ENCODE data around the gene NVL. TPM values are rescaled to one million over a fixed set of nuclear protein-coding genes. Genes with fewer than 3 reads are reported as not detected.
"Not testable (repeated sequence)": the region's sequence is repeated elsewhere in the genome, so short reads cannot be mapped to it uniquely, and the experiment has no call there.

Gene NVL
- total RNA-seq, 1 donor from 2014 or later, result 39.4 TPM

DNA sequence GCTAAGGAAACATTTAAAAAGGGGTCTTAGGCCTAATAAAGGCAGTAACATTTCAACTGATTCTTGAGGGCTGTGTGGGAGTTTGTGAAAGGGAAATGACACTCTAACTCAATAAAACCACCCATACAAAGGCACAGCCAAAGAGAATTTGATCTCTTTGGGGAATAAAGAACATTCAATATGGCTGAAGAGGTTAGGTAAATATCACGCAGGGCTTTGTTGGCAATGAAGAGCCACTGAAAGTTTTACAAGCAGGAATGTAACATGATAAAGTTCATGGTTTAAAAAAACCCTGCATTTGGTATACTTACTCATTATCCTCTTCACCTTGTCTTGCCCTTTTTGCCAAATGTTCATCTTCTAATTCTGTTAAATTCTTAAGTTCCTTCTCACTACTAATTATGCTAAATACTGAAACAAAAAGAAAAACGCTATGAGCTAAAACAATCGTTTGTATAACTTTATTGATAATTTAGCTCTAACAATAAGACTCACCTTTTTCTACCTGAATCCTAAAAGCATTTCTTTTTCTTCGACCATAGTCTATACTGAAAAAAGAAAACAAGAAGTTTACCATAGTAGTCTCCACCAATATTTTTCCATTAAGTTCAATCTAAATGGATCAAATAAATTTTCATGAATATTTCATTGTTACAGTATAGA is 12.5 kb downstream of the NVL start:
- DNase-seq (ENCODE audit: low spot score in 2 of 2, unreplicated experiment in 2 of 2), result no peak
- TF ChIP-seq, protein P1, sequence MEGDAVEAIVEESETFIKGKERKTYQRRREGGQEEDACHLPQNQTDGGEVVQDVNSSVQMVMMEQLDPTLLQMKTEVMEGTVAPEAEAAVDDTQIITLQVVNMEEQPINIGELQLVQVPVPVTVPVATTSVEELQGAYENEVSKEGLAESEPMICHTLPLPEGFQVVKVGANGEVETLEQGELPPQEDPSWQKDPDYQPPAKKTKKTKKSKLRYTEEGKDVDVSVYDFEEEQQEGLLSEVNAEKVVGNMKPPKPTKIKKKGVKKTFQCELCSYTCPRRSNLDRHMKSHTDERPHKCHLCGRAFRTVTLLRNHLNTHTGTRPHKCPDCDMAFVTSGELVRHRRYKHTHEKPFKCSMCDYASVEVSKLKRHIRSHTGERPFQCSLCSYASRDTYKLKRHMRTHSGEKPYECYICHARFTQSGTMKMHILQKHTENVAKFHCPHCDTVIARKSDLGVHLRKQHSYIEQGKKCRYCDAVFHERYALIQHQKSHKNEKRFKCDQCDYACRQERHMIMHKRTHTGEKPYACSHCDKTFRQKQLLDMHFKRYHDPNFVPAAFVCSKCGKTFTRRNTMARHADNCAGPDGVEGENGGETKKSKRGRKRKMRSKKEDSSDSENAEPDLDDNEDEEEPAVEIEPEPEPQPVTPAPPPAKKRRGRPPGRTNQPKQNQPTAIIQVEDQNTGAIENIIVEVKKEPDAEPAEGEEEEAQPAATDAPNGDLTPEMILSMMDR (IDR thresholded peaks at IDR 0.05; ENCODE audit: unreplicated experiment), result no peak
- Mint-ChIP-seq H3K27me3 (ENCODE audit: low read depth) (no peaks in the 10 kb centered on the region), H3K36me3 (peaks cover 10% of the 10 kb centered on the region), H3K27ac (no peak overlapping the region), H3K9me3 (no peaks in the 10 kb centered on the region), H3K4me1 (no peaks in the 10 kb centered on the region), H3K4me3 (no peak overlapping the region)

DNA sequence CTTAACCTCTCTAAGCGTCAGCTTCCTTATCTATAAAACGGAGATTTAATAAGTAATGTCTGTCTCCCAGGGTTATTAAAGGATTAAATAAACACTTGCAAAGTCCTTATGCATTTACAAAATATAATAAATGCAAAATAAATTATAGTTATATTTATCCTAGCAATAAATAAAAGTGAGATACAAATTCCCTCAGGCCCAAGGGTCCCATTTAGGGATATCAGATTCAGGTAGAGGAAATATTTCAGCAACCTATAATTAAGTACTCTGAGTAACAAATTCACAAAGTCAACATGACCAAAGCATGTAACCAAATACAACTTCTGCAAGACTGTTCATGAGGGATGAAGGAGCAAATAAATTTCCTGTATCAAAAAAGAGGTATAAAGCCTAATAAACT is 17.9 kb downstream of the NVL start:
- TF ChIP-seq, protein P1 (IDR thresholded peaks at IDR 0.05; ENCODE audit: unreplicated experiment), result no peak

DNA sequence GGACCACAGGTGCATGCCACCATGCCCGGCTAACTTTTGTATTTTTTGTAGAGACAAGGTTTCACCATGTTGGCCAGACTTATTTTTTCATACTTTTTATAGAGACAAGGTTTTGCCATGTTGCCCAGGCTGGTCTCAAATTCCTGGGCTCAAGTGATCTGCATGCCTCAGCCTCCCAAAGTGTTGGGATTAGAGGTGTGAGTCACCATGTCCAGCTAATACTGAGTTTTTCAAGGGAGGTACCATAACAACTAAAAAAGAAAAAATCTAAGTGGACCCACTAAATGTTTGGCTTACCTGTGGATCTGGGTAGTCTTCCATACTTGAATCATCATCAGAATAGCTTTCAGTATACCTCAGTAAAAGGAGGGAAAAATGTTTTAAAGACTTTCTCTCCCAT is 18.5 kb downstream of the NVL start:
- not testable (repeated sequence) for H3K27me3 Mint-ChIP-seq (ENCODE audit: low read depth); DNase-seq (ENCODE audit: low spot score in 2 of 2, unreplicated experiment in 2 of 2); H3K4me3 Mint-ChIP-seq; H3K4me1 Mint-ChIP-seq; H3K27ac Mint-ChIP-seq; H3K9me3 Mint-ChIP-seq
- H3K36me3 Mint-ChIP-seq, result peaks cover 13% of the 10 kb centered on the region

More for the DNA sequence above, 17.9 kb downstream of the NVL start:
- H3K36me3 Mint-ChIP-seq, result peaks cover 13% of the 10 kb centered on the region
- no peak overlapping the region for H3K4me3 Mint-ChIP-seq
- no peak for DNase-seq (ENCODE audit: low spot score in 2 of 2, unreplicated experiment in 2 of 2)
- H3K4me1 Mint-ChIP-seq, result no peaks in the 10 kb centered on the region
- H3K27ac Mint-ChIP-seq, result no peak overlapping the region
- no peaks in the 10 kb centered on the region for H3K9me3 Mint-ChIP-seq
- H3K27me3 Mint-ChIP-seq (ENCODE audit: low read depth), result no peaks in the 10 kb centered on the region

DNA sequence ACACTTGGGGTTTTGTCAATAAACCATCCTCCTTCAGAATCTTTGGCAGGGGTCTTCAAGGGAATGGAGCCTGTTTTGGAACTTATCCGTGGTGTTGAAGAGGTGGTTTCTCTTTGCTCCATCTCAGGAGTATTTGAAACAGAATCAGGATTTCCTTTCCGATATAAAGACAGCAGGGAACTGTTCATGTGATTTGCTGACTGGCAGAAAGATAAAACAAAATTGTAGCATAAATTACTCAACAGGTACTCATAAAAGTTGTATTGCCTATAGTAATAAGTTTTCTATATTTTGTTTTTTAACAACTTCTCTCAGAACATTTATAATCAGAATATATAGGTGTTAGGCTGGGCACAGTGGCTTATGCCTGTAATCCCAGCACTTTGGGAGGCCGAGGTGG is 21.9 kb downstream of the NVL start:
- Mint-ChIP-seq H3K4me3 (no peak overlapping the region), H3K9me3 (no peaks in the 10 kb centered on the region), H3K27ac (no peak overlapping the region), H3K4me1 (no peaks in the 10 kb centered on the region), H3K27me3 (ENCODE audit: low read depth) (no peaks in the 10 kb centered on the region), H3K36me3 (peaks cover 26% of the 10 kb centered on the region)
- no peak for DNase-seq (ENCODE audit: low spot score in 2 of 2, unreplicated experiment in 2 of 2)
- TF ChIP-seq, protein P1 (IDR thresholded peaks at IDR 0.05; ENCODE audit: unreplicated experiment), result no peak

DNA sequence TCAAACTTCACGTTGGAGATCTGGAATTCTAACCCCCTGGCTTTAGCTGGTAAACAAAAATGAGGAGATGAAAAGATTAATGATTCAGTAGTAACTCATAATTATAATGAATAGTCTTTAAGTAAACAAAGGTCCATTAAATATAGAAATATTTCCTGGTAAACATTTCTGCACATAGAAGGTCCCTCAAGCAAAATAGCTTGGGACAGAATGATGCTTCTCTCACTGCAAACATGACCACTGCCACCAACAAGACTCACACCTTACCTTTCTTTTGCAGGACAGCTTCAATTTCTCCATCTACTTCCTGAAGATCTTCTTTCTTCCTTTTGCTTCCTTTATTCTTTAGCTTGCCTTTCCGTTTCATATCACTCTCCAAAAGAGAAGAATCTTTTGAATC is 25.2 kb downstream of the NVL start:
- Mint-ChIP-seq H3K36me3 (peaks cover 32% of the 10 kb centered on the region), H3K27me3 (ENCODE audit: low read depth) (no peaks in the 10 kb centered on the region), H3K9me3 (no peaks in the 10 kb centered on the region), H3K27ac (no peak overlapping the region), H3K4me1 (no peaks in the 10 kb centered on the region), H3K4me3 (no peak overlapping the region)
- DNase-seq (ENCODE audit: low spot score in 2 of 2, unreplicated experiment in 2 of 2), result no peak
- TF ChIP-seq, protein P1 (IDR thresholded peaks at IDR 0.05; ENCODE audit: unreplicated experiment), result no peak

DNA sequence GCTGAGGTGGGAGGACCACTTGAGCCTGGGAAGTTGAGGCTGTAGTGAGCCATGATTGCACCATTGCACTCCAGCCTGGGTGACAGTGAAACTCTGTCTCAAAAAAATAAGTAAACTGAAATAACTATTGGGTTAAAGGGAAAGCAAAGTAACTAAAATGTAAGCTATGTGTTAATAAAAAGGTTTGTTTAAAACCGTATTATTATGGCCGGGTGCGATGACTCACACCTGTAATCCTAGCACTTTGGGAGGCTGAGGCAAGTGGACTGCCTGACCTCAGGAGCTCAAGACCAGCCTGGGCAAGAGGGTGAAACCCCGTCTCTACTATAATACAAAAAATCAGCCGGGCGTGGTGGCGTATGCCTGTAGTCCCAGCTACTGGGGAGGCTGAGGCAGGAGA is 27.0 kb downstream of the NVL start:
- DNase-seq (ENCODE audit: low spot score in 2 of 2, unreplicated experiment in 2 of 2), result no peak
- Mint-ChIP-seq H3K4me1 (no peaks in the 10 kb centered on the region), H3K9me3 (no peaks in the 10 kb centered on the region), H3K27ac (no peak overlapping the region), H3K36me3 (peaks cover 31% of the 10 kb centered on the region), H3K27me3 (ENCODE audit: low read depth) (no peaks in the 10 kb centered on the region), H3K4me3 (no peak overlapping the region)
- TF ChIP-seq, protein P1 (IDR thresholded peaks at IDR 0.05; ENCODE audit: unreplicated experiment), result no peak
